Activated CD8-positive, alpha-beta memory T cell treated with anti-CD3 and anti-CD28 coated beads, Interleukin-2, amount 10 ng/mL, durations not matched to agents 7 days and 5 days (primary cell): ENCODE data around the gene ABCD1. TPM values are rescaled to one million over a fixed set of nuclear protein-coding genes. Genes with fewer than 3 reads are reported as not detected.

ENCODE experiments used
- ATAC-seq: fragments of 150-1000 bp; cut with Tn5 transposase; one replicate; pipeline ENCODE4 v1.10.0; 2021; ENCODE audit warnings: moderate library complexity
- CTCF ChIA-PET: fragments of 350-600 bp; sonication (Branson Sonifier 250); formaldehyde crosslinking; loops from one replicate; lab custom pipeline; 2021; ENCODE audit warnings: antibody characterized with exemption; lab: Charles Lee
- DNase-seq: peaks from one replicate; pipeline ENCODE4 v3.0.0-alpha.2; 2020
- H3K27ac Mint-ChIP-seq: one replicate; pipeline ENCODE4 v1.8.0; 2021; ENCODE audit warnings: mild to moderate bottlenecking, mixed read lengths
- H3K27me3 Mint-ChIP-seq: one replicate; pipeline ENCODE4 v1.8.0; 2021; ENCODE audit warnings: mixed read lengths
- H3K36me3 Mint-ChIP-seq: one replicate; pipeline ENCODE4 v1.8.0; 2021; ENCODE audit warnings: mild to moderate bottlenecking, mixed read lengths
- H3K4me1 Mint-ChIP-seq: one replicate; pipeline ENCODE4 v1.8.0; 2021; ENCODE audit warnings: mixed read lengths
- H3K4me3 Mint-ChIP-seq: one replicate; pipeline ENCODE4 v1.8.0; 2021; ENCODE audit warnings: mild to moderate bottlenecking, moderate library complexity, mixed read lengths
- H3K9me3 Mint-ChIP-seq: one replicate; pipeline ENCODE4 v1.8.0; 2022; ENCODE audit warnings: low read depth, mixed read lengths
- total RNA-seq, 2 experiments: library from RNA; stranded (reverse); gene quantifications; one replicate each; pipeline ENCODE4 v1.2.3, GENCODE V29; 2021

The ABCD1 gene
- total RNA-seq, 2 experiments from 2014 or later = 10.7 to 18.3 TPM

DNA sequence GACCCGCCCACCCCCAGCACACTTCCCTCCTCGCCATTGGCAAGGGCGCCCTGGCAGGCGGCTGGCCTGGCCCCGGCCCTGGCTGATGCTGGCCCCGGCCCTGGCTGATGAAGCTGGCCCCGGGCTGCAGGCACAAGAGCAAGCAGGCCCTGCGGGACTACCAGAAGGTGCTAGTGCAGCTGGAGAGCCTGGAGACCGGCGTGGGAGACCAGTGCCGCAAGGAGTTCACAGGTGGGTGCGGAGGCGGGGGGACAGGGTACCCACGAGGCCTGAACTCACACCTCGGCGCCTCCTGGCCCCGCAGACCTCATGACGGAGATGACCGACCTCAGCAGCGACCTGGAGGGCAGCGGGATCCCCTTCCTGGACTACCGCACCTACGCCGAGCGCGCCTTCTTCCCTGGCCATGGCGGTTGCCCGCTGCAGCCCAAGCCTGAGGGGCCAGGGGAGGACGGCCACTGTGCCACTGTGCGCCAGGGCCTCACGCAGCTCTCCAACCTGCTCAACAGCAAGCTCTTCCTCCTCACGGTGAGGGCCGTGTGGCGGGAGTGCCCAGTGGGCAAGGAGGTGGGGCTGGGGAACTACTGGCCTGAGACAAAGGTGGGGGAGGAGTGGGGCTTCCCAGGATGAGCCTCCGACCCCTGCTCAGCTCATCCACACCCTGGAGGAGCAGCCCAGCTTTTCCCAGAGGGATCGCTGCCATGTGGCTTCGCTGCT is 50.1 kb downstream of the ABCD1 start:
- DNase-seq = no peak
- peaks cover 2% of the 10 kb centered on the region for H3K27me3 Mint-ChIP-seq
- no peaks in the 10 kb centered on the region for H3K4me1 Mint-ChIP-seq

DNA sequence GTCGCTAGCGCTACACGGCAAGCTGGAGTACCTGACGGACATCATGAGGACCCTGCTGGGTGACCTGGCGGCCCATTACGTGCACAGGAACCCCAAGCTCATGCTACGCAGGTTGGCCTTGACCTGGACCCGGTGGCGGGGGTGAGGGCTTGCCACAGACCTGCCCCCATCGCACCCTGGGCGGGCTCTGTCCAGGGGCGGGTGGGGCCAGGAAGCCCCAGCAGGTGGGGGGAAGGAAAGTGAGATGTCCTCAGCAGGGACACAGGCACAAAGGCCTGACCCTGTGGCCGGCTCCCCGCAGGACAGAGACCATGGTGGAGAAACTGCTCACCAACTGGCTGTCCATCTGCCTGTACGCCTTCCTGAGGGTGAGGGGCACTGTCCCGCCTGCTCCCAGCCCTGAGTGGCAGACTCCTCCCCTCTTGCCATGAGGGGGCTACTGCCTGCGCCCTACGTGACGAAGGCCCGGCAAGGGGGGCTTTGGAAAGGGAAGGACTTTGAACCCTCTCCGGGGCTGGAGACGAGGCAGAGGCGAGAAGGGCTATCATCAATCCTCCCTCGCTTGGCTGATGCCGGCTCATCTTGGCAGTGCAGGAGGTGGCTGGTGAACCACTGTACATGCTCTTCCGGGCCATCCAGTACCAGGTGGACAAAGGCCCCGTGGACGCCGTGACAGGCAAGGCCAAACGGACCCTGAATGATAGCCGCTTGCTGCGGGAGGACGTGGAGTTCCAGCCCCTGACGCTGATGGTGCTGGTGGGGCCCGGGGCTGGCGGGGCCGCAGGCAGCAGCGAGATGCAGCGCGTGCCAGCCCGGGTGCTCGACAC is 50.9 kb downstream of the ABCD1 start:
- H3K4me1 Mint-ChIP-seq = no peaks in the 10 kb centered on the region
- no peaks in the 10 kb centered on the region for H3K36me3 Mint-ChIP-seq
- H3K27me3 Mint-ChIP-seq = peaks cover 8% of the 10 kb centered on the region
- DNase-seq = no peak
- H3K27ac Mint-ChIP-seq = no peak overlapping the region
- no peak overlapping the region for H3K4me3 Mint-ChIP-seq
- CTCF ChIA-PET = interaction anchor here (1.1 kb wide), 1 partner anchor 12 kb away, joined by 6 read pairs; the partner anchor contains the start of gene PLXNB3
- H3K9me3 Mint-ChIP-seq = no peaks in the 10 kb centered on the region
- no peak for ATAC-seq

More for the DNA sequence above, 50.1 kb downstream of the ABCD1 start:
- H3K4me3 Mint-ChIP-seq = no peak overlapping the region
- no peaks in the 10 kb centered on the region for H3K9me3 Mint-ChIP-seq
- no peaks in the 10 kb centered on the region for H3K36me3 Mint-ChIP-seq
- CTCF ChIA-PET = interaction anchor here (1.1 kb wide), 1 partner anchor 11 kb away, joined by 6 read pairs; the partner anchor contains the start of gene PLXNB3
- no peak for ATAC-seq
- H3K27ac Mint-ChIP-seq = no peak overlapping the region

DNA sequence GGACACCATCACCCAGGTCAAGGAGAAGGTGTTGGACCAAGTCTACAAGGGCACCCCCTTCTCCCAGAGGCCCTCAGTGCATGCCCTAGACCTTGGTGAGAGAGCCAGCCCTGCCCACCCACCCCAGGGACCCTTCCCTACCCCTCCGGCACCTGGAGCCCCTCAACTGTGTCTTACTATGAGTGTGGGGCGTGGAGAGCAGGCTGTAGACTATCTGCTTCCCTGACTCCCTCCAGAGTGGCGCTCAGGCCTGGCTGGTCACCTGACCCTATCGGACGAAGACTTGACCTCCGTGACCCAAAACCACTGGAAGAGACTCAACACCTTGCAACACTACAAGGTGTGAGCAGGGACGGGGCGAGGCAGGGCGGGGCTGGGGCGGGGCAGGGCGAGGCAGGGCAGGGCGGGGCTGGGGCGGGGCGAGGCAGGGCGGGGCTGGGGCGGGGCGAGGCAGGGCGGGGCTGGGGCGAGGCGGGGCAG is 51.5 kb downstream of the ABCD1 start:
- no peak overlapping the region for H3K4me3 Mint-ChIP-seq
- H3K36me3 Mint-ChIP-seq = no peaks in the 10 kb centered on the region
- peaks cover 8% of the 10 kb centered on the region for H3K27me3 Mint-ChIP-seq
- H3K9me3 Mint-ChIP-seq = no peaks in the 10 kb centered on the region
- ATAC-seq = no peak
- no peak overlapping the region for H3K27ac Mint-ChIP-seq
- no peak for DNase-seq
- no peaks in the 10 kb centered on the region for H3K4me1 Mint-ChIP-seq
- CTCF ChIA-PET = no interaction called here

DNA sequence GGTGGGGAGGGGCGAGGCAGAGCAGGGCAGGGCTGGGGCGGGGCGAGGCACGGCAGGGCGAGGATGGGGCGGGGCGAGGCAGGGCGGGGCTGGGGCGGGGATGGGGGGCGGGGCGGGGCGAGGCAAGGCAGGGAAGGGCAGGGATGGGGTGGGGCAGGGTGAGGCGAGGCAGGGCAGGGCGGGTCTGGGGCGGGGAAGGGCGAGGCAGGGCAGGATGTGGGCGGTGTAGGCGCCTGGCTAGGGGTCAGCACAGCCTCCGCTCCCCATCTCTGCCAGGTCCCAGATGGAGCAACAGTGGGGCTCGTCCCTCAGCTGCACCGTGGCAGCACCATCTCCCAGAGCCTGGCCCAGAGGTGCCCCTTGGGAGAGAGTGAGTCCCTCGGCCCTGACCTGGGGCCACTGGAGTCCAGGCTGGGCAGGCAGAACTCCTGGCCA is 52.0 kb downstream of the ABCD1 start:
- peaks cover 8% of the 10 kb centered on the region for H3K27me3 Mint-ChIP-seq
- H3K4me1 Mint-ChIP-seq = no peaks in the 10 kb centered on the region
- H3K9me3 Mint-ChIP-seq = no peaks in the 10 kb centered on the region
- no peak overlapping the region for H3K4me3 Mint-ChIP-seq
- H3K36me3 Mint-ChIP-seq = no peaks in the 10 kb centered on the region
- DNase-seq (no peak), ATAC-seq (no peak)
- CTCF ChIA-PET = no interaction called here
- no peak overlapping the region for H3K27ac Mint-ChIP-seq

DNA sequence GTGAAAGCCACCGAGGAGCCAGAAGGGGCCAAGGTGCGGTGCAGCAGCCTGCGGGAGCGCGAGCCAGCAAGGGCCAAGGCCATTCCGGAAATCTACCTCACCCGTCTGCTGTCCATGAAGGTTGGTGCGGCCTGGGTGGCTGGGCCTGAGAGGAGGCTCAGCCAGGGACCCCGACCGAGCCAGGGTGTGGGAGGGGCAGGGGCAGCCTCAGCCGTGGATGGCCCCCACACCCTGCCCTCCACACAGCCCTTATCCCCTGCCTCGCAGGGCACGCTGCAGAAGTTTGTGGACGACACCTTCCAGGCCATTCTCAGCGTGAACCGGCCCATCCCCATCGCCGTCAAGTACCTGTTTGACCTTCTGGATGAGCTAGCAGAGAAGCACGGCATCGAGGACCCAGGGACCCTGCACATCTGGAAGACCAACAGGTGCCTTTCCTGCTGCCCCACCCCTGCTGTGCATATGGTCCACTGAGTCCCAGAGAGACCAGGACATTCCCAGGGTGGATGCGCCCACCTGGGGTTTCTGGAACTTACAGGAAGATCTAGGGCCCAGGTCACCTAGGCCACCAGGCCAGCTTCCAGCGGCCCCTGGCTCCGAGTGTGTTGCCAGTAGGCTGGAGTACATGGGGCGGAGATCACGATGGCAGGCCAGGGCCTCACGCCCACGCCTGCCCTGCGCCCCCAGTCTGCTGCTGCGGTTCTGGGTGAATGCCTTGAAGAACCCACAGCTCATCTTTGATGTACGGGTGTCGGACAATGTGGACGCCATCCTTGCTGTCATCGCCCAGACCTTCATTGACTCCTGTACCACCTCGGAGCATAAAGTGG is 52.8 kb downstream of the ABCD1 start:
- Mint-ChIP-seq H3K4me1 (no peaks in the 10 kb centered on the region), H3K27me3 (peaks cover 8% of the 10 kb centered on the region), H3K4me3 (no peak overlapping the region), H3K27ac (no peak overlapping the region), H3K36me3 (no peaks in the 10 kb centered on the region), H3K9me3 (no peaks in the 10 kb centered on the region)
- ATAC-seq (no peak), DNase-seq (no peak)
- CTCF ChIA-PET = interaction anchor here (0.5 to 2.2 kb wide), 2 partner anchors 17 to 214 kb away, joined by 4 to 9 read pairs; partner anchors contain the start of genes IDH3G and SSR4

DNA sequence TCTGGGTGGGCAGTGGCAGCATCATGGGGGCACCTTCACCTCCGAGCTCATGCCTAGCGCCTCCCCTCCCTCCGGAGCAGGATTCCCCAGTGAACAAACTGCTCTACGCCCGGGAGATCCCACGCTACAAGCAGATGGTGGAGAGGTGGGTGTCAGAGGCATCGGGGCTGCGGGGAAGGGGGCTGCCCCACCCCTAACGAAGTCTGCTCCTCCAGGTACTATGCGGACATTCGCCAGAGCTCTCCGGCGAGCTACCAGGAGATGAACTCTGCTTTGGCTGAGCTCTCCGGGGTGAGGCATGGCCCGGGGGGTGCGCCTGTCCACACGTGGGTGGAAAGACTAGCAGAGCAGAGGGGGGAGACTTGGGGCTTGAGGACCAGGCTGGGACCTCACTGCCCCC is 53.5 kb downstream of the ABCD1 start:
- DNase-seq = no peak
- Mint-ChIP-seq H3K36me3 (no peaks in the 10 kb centered on the region), H3K27ac (no peak overlapping the region), H3K27me3 (peaks cover 8% of the 10 kb centered on the region), H3K4me3 (no peak overlapping the region), H3K9me3 (no peaks in the 10 kb centered on the region), H3K4me1 (no peaks in the 10 kb centered on the region)
- CTCF ChIA-PET = interaction anchor here (0.5 to 2.2 kb wide), 2 partner anchors 16 to 215 kb away, joined by 4 to 9 read pairs; partner anchors contain the start of genes IDH3G and SSR4
- ATAC-seq = no peak

DNA sequence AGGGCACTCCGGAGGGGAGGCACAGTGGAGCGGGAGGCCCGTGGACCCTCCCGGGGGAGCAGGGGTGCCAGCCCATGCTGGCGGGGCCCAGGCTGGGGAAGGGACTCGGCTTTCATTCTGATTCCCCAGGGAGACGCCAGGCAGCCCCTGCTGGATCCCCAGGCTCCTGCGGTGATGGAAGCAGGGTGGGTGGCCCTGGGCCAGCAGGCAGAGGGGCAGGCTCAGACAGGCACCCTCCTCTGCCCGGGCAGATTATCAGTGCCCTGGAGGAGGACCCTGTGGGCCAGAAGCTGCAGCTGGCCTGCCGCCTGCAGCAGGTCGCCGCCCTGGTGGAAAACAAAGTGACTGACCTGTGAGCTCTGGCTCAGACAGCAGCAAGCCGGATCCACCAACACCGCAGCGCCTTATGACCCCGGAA is 54.0 kb downstream of the ABCD1 start:
- Mint-ChIP-seq H3K4me3 (no peak overlapping the region), H3K4me1 (no peaks in the 10 kb centered on the region), H3K27ac (no peak overlapping the region), H3K36me3 (no peaks in the 10 kb centered on the region), H3K27me3 (peaks cover 8% of the 10 kb centered on the region), H3K9me3 (no peaks in the 10 kb centered on the region)
- CTCF ChIA-PET = interaction anchor here (2.2 kb wide), 1 partner anchor 16 kb away, joined by 9 read pairs; the partner anchor contains the start of genes IDH3G and SSR4
- DNase-seq = no peak
- ATAC-seq = no peak

DNA sequence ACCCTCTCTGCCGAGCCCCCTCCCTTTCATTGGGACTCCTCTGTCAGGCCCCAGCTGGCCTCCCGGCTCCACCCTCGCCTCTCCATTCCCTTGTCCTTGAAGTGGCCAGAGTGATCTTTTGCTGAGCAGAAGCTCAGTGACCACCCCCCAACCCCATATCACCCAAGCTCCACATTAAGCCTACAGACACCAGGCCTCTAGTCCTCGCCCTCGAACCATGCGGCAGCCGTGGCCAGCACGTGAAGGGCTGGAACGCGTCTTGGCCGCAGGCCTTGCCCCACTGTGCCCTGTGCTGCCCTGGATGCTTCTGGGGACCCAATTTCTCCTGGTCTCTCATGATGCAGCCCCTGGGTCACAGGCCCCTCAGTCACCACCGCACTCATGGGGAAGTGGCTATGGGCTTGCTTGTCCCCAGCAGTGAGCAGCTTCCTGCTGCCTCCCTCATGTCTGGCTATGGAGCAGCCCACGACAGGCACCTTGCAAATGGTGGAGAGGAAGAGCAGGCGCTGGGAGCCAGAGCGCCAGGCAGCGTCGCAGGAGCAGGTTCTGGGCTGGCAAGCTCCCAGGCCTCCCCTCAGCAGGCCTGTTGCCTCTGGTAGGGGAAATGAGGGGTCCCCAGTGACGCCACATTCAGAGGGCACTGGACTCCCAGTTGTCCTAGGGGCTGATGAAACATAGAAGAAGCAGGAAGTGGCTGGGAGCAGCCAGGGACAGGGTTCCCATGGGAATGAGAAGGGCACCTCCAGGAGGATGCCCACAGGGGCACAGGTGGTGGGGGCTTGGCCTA is 55.4 kb downstream of the ABCD1 start:
- DNase-seq = no peak
- H3K36me3 Mint-ChIP-seq = no peaks in the 10 kb centered on the region
- H3K27ac Mint-ChIP-seq = no peak overlapping the region
- H3K4me1 Mint-ChIP-seq = no peaks in the 10 kb centered on the region
- no peak for ATAC-seq
- H3K4me3 Mint-ChIP-seq = no peak overlapping the region
- H3K27me3 Mint-ChIP-seq = peaks cover 8% of the 10 kb centered on the region
- no peaks in the 10 kb centered on the region for H3K9me3 Mint-ChIP-seq
- CTCF ChIA-PET = interaction anchor here (0.6 kb wide), 1 partner anchor 225 kb away, joined by 3 read pairs; no protein-coding TSS in a partner anchor

DNA sequence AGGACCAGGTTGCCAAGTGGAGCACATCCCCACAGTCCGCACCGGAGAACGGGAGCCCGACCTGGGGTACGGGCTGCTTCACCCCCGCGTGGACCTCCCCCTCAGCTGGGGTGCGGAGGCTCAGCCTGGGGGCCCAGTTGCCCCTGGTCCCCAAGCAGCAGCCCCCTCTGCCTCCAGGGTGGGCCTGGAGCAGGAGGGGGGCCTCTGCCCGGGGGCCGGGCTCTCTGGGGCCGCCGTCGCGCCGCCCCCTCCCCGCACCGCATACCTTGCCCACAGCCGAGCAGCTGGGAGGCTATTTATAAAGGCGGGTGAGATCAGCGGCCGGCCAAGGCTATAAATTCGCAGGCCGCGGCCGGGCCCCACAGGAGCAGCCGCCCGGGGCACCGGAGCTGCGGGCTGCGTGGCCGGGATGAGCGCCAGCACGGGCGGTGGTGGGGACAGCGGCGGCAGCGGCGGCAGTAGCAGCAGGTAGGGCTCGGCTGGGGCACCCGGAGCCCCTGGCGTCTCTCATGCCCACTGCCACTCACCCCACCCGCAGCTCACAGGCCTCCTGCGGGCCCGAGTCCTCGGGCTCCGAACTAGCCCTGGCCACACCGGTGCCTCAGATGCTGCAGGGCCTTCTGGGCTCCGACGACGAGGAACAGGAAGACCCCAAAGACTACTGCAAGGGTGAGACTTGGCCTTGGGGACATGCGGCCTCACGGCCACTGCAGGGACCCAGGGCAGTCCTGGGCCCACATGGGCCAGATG is 56.2 kb downstream of the ABCD1 start, which contains the start of gene SRPK3:
TSS of gene SRPK3 (plus strand) at position 364 of the 750 bp plus-strand sequence. CDS start at position 410, 46 bp downstream.
- Mint-ChIP-seq H3K4me1 (no peaks in the 10 kb centered on the region), H3K27ac (no peak within 1 kb of the TSS), H3K27me3 (peaks cover 8% of the 10 kb centered on the region), H3K9me3 (no peaks in the 10 kb centered on the region), H3K4me3 (no peak within 1 kb of the TSS), H3K36me3 (peaks cover 2% of the 10 kb centered on the region)
- ATAC-seq (no peak), DNase-seq (no peak)
- CTCF ChIA-PET = interaction anchor here (0.9 kb wide), 1 partner anchor 17 kb away, joined by 3 read pairs; no protein-coding TSS in a partner anchor

DNA sequence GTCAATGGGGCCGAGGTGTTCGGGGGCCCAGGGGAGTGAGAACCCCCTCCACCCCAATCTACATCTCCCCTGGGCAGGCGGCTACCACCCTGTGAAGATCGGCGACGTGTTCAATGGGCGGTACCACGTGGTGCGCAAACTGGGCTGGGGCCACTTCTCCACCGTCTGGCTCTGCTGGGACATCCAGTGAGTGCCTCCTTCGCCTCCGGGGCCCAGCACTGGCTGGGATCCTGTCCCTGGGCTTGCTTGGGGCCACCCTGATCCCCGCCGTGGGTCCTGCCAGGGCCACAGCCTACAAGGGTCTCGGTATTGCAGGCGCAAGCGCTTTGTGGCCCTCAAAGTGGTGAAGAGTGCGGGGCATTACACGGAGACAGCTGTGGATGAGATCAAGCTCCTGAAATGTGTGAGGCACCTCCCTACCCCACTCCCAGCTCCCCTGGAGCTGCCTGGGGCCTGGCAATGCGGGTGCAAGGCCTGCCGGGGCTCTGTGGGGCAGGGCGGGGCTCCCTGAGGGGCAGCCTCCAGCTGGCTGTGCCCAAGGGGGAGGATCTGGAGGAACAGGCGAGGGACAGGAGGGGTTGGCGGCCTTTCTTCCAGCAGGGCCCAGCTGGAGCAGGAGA is 56.9 kb downstream of the ABCD1 start:
- no peaks in the 10 kb centered on the region for H3K4me1 Mint-ChIP-seq
- H3K9me3 Mint-ChIP-seq = no peaks in the 10 kb centered on the region
- CTCF ChIA-PET = interaction anchor here (0.9 kb wide), 1 partner anchor 18 kb away, joined by 3 read pairs; no protein-coding TSS in a partner anchor
- no peak for ATAC-seq
- peaks cover 2% of the 10 kb centered on the region for H3K36me3 Mint-ChIP-seq
- no peak overlapping the region for H3K27ac Mint-ChIP-seq
- H3K27me3 Mint-ChIP-seq = peaks cover 8% of the 10 kb centered on the region
- no peak for DNase-seq
- H3K4me3 Mint-ChIP-seq = no peak overlapping the region

DNA sequence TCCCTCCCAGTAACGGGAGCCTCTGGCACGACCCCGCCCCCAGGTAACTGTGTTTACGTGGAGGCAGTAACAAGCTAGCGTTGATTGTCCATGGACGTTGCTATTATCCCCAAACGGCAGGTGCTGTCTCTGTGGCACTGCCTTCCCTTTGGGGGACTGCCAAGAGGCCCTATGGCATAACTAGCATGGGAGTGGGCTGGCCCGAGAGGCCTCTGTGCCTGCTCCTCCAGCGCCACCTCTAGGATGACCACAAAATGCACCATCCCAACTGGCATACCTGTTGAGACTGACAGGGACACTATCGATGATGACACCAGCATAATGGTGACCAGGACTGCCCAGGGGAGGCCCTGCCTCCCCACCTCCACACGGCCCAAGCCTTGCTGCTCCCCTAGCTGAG is 57.7 kb downstream of the ABCD1 start:
- Mint-ChIP-seq H3K4me3 (no peak overlapping the region), H3K36me3 (peaks cover 2% of the 10 kb centered on the region), H3K27me3 (peaks cover 8% of the 10 kb centered on the region), H3K9me3 (no peaks in the 10 kb centered on the region), H3K27ac (no peak overlapping the region), H3K4me1 (no peaks in the 10 kb centered on the region)
- DNase-seq (no peak), ATAC-seq (no peak)
- CTCF ChIA-PET = no interaction called here
